Ammon's horn (tissue), 1 donor: ENCODE results near the gene DMRTC2.

Source experiments
- DNase-seq: peaks from one replicate; pipeline ENCODE4 v3.0.0-alpha.2; 2016; ENCODE audit warnings: low spot score

Gene DMRTC2

DNA sequence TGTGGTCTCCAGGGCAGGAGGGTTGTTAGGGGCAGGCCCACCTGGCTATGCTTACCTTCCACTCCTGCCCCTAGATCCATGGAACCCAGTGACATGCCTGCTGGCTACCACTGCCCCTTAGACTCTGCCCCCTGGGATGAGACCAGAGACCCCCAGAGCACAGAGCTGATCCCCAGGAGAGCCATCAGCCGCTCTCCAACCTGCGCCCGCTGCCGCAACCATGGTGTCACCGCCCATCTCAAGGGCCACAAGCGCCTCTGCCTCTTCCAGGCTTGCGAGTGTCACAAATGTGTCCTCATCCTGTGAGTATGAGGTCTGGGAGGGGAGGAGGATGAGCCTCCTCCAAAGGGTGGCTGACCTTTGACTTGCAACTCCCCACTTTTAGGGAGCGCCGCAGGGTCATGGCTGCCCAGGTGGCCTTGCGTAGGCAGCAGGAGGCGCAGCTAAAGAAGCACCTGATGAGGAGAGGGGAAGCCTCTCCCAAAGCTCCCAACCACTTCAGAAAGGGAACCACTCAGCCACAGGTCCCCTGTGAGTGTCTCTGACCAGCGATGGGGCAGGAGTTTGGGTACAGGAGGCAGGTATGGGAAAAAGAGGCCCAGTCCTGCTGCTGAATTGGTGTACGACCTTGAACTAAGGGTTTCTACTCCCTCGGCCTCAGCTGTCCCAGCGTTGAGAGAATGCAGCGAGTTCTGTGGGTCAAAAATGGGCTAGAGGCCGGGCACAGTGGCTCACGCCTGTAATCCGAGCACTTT lies 2.7 kb downstream of the DMRTC2 start:
- no peak for DNase-seq

DNA sequence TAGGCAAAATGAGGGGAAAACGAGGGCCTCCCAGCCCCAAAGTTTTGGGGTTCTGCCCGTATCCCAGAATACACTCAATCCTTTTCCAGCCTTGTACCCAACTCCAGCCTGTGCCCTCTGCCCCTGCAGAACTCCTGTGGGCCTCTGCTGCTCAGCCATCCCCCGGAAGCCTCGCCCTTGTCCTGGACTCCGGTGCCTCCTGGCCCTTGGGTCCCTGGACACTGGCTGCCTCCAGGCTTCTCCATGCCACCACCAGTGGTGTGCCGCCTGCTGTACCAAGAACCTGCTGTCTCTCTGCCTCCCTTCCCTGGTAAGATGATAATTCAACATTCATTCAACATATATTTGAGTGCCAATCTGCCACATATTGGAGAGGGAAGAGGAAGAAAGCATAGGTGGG lies 3.8 kb downstream of the DMRTC2 start:
- no peak for DNase-seq

DNA sequence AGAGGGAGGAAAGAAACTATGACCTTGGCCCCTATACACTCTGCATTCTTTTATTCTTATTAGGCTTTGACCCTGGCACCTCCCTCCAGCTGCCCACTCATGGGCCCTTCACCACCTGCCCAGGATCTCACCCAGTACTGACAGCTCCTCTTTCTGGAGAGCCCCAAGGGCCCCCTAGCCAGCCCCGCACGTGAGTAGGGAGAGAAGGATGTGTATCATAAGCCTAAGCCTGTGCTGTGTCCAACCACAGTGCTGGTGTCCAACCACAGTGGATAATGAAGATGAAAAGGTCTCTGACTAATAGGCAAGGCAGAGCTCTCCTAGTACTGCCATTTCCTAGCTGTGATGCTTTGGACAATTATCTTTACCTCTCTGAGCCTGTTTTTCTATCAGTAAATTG lies 4.2 kb downstream of the DMRTC2 start:
- no peak for DNase-seq

DNA sequence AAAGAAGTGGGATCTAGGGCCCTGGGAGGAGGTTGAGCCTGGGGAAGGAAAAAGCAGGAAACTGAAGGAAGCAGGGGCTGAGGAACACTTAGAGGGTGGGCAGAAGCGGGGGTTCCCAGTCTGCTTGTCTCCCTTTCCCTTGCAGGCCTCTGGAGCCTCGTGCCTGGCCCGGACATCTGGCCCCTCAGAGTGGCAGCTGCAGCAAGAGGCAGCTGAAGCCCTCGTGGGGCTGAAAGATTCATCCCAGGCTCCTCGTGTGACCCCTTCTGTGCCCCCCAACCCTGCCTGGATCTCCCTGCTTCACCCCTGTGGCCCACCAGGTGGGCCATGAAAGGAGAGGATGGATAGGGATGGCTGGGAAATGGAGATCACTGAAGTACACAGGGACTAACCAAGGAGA lies 5.5 kb downstream of the DMRTC2 start:
- DNase-seq: no peak

DNA sequence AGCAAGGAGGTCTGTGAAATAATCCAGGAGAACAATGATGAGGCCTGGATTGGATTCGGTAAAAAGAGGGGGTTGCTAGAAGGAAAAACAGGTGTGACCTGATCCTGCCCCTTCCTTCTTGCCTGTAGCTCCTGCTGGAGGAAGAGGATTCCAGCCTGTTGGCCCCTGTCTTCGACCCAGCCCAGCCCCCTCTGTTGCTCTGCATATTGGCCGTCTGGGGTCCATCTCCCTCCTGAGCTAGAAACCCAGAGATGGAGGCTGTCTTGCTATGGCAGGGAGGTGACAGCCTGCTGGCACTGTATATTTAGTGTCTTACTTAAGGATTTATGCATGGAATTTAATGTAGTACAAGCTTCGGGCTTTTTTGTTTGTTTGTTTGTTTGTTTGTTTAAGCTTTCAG lies 6.6 kb downstream of the DMRTC2 start:
- no peak for DNase-seq

- no peak for DNase-seq
Measured at GRCh38 chr19:41853344-41853743, 8.5 kb downstream of the DMRTC2 start.

DNA sequence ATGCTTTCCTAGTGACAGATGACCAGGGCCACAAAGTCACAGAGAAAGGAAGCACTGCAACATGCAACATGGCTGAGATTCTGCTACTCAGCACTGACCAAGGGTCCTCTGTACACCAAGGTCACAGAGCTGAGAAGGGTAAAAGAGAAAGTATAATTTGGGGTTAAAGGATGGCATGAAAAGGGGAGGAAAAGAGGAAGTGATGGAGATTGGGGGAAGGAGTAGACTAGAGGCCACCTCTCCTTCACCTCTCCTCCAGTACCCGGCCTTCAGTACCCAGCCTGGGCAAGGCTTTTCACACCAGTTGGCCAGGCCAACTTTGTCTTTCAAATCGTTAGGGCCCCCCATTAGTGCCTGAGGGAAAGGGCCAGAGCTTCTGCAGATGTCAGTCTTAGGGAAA lies 8.9 kb downstream of the DMRTC2 start:
- DNase-seq: no peak

DNA sequence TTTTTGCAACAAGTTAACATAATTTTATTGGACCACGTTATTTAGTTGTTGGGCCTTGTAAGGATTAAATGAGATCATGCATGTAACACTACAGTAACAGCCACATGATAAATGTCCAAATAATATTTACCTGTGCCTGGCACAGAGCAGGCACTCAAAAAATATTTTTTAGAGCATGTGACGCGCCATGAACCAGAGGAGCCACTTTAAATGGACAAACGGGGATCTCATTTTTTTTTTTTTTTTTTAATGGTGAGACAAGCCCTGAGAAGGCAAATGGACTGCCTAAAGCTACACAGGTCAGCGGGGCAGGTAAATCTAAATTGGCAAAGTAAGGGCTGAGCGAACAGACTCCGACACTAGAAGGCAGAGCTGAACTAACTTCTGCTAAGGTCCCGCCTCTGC lies 14.4 kb downstream of the DMRTC2 start:
- no peak for DNase-seq

DNA sequence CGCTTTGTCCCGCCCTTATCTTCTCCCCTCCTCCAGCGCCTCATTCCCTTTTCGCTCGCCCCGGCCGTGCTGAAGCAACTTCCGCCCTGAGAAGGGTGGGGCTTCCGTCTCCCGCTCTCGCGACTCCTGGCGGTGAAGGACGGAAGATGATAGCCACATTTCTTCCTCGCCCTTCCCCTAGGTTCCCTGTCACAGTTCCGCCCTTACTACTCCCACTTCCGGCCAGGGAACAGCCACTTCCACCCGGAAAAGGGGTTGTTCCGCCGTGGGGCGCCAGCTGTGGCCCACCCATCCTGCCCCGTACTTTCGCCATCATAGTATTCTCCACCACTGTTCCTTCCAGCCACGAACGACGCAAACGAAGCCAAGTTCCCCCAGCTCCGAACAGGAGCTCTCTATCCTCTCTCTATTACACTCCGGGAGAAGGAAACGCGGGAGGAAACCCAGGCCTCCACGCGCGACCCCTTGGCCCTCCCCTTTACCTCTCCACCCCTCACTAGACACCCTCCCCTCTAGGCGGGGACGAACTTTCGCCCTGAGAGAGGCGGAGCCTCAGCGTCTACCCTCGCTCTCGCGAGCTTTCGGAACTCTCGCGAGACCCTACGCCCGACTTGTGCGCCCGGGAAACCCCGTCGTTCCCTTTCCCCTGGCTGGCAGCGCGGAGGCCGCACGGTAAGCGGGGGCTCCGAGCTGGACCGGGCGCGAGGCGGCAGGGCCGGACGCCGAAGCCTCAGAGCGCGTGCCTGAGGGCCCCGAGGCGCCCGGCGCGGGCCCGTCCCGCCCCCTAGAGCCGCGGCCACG lies 15.0 kb downstream of the DMRTC2 start, which contains the start of gene RPS19:
Gene RPS19, plus strand, starts transcription at position 638 of the 801 bp plus-strand sequence. CDS start 520 bp downstream, outside the sequence.
- DNase-seq: peak; percentile 100

- no peak for DNase-seq
Measured at GRCh38 chr19:41860419-41861115, 15.7 kb downstream of the DMRTC2 start.

DNA sequence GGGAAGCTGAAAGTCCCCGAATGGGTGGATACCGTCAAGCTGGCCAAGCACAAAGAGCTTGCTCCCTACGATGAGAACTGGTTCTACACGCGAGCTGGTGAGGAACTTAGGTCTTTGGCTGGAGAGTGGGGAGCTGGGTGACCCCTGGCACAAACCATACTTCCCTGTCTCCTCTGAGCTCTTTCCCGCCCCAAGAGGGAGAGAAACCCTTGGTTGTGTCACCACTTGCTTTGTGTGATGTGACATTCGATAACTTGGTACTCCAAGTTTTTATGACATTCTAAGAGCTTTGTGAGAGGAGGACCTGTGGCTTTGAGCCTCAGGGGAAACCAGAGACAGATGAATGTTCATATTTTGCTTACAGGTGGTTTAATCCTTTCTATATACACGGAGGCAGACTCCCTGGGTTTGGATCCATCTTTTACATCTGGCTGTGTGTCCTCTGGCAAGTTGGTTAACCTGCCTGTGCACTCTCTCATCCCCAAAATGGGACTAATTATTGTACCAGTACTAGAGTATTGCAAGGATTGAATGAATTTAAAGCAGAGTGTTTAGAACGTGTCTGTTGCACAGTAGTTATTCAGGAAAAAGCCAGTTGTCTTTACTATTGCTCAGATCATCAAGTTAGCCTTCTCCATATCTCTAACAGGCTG lies 16.4 kb downstream of the DMRTC2 start:
- DNase-seq: no peak

DNA sequence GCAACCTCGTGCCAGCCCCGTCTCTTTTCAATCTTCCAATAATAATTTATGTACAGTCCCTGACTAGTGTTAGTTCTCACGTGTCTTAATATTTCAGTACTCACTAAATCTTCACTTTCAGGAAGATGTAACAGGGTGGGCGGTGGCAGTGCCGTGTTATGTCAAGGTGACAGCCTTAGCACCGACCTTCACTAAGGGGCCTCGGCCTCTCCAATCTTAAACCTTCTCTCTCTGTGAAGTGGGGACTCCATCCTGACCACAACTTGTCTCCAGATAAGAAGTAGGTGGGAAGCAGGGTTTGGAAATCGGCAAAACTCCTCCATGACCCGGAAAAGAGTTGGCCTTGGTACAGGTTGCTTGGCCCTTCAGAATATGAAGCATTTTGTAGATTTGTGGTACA lies 17.0 kb downstream of the DMRTC2 start:
- DNase-seq: no peak

DNA sequence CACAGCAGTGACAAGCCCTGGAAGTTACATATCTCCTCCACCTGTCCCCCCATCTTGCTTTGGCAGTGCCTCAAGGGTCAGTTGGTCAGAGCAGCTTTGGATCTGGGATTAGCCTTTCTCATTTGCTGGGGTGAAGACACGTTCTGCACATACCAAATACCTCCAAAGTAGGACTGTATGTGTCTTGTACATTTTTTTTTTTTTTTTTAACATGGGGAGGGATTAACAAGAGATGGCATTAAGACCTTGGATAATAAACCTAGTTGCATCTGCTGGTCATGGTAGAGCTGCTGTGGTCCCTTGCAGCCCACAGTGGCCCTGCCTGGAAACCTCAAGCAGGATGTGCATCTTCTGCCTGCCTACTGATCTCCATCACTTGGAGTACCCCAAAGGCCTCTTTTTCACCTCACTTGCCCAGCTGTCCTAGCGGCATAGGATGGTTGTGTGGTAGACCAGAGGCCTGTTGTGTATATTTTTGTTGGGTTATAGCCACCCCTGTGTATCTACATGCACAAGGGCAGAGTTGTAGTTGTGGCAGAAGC lies 17.7 kb downstream of the DMRTC2 start:
- DNase-seq: no peak

GRCh38 chr19:41863209-41863931 lies 18.5 kb downstream of the DMRTC2 start:
- no peak for DNase-seq

DNA sequence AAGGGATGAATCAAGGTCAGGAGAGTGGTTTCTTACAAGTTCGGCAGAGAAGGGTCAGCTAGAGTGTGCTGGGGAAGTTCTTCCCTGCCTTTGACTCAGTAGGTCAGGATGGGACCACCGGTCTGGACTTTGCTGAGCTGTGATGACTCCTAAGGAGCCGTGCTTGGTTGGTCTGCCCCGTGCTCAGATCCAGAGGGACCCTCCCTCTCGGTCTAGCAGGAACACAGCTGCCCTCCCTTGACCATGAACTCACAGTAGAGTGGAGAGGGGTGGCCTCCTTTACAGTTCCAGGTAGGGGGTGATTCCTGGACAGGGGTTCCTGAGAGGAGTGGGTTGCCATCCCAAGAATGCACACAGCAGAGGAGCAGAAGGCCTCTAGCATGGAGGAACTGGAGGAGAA lies 19.5 kb downstream of the DMRTC2 start:
- DNase-seq: no peak

DNA sequence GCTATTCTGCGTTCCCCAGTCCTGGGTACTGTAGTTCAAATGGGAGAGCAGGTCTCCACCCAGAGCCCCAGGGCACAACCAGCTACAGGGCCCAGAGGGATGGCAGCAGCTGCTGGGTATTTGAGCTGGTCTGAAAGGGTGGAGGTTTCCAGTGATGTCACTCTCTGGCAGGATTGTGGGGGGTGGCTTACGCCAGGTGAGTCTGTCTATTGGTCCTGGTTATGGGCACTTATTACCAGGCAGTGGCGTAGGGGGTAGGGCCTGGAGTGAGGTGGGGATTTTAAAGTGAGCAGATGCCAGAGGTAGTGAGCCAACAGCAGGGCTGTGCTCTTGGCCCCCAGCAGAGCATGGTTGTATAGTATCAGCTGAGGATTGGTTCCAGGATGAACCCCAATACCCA lies 21.4 kb downstream of the DMRTC2 start:
- no peak for DNase-seq

GRCh38 chr19:41868120-41868988 lies 23.5 kb downstream of the DMRTC2 start:
- DNase-seq: no peak

- no peak for DNase-seq
Measured at GRCh38 chr19:41868989-41869300, 24.1 kb downstream of the DMRTC2 start.

DNA sequence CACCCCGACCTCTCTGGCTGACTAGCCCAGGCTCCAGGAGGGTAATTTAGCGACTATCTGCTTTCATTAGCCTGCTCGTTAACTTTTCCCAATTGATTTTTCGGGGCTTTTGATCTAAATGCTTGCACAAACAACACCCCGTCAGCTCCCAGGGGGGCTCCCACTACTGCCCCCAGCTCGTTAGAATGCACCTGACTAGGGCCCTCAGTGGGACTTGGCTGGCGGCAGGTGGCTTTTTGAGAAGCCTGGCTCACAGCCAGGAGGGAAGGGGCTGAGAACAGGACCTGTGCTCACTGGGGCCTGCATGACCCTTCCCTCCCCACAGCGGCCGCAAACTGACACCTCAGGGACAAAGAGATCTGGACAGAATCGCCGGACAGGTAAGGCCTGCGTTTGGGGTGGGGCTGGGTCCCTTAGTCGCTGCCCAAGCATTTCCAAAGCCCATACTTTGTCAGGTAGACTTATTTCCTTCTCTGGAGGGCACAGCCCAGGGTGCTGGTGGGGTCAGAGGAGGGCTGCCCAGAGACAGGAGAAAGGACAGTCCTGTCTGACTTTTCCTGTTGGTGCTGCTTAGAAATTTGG lies 24.6 kb downstream of the DMRTC2 start:
- no peak for DNase-seq

DNA sequence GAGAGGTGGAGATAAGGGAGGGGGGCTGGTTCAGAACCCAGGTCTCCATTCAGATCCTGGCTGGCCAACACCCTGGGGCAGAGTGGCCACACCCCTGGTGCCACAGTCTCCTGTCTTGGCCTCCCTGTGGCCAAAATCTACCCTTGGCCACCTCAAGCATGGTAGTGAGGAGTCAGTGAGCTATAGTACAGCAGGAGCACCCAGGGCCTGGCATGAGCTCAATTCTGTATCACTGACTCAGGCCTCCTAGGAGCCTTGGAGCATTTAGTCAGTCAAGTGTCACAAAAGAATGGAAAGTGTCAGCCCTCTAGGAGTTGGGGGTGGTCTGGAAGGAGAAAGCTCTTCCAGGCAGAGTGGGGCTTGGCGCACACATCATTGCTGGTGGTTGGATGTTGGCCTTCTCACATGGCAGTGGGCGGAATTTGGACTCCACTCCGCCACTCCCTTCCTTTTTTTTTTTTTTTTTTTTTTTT lies 25.6 kb downstream of the DMRTC2 start:
- DNase-seq: no peak
